Sigmoid colon (tissue), 7 donors: ENCODE results near the gene C11orf58. TPM values are rescaled to one million over a fixed set of nuclear protein-coding genes. Genes with fewer than 3 reads are reported as not detected.

ENCODE experiments used
- DNase-seq: peaks from one replicate; pipeline ENCODE4 v3.0.0-alpha.2; 2019
- H3K27ac ChIP-seq, 4 donors: fragments of 200-600 bp; sonication (generic); one replicate each; pipeline ENCODE4 v1.5.1; 2016 to 2019; ENCODE audit warnings: mild to moderate bottlenecking in 1 of 4
- H3K27me3 ChIP-seq, 3 donors: fragments of 200-600 bp; sonication (generic); one replicate each; pipeline ENCODE4 v1.5.1; 2019; ENCODE audit warnings: mild to moderate bottlenecking in 1 of 3
- H3K36me3 ChIP-seq, 4 donors: fragments of 200-600 bp; sonication (generic); one replicate each; pipeline ENCODE4 v1.5.1; 2016 to 2019
- H3K4me1 ChIP-seq, 4 donors: fragments of 200-600 bp; sonication (generic); one replicate each; pipeline ENCODE4 v1.5.1; 2017 to 2019
- H3K4me3 ChIP-seq, 4 donors: fragments of 200-600 bp; sonication (generic); one replicate each; pipeline ENCODE4 v1.5.1; 2017 to 2019; ENCODE audit warnings: mild to moderate bottlenecking in 2 of 4, moderate library complexity in 1 of 4
- H3K9me3 ChIP-seq, 4 donors: fragments of 200-600 bp in 3 of 4; sonication (generic) in 3 of 4; one replicate each; pipeline versions ENCODE4 v1.5.1 to v1.6.1; 2013 to 2019
- EP300 ChIP-seq, 4 donors: sonication (generic); formaldehyde crosslinking; IDR thresholded peaks; one replicate each; pipeline ENCODE4 v1.6.1; 2017; ENCODE audit warnings: antibody characterized with exemption in 4 of 4
- POLR2A ChIP-seq, 2 donors: fragments of 450-650 bp; IDR thresholded peaks; one replicate each; pipeline ENCODE4 v1.6.1; 2016; ENCODE audit warnings: antibody characterized with exemption in 2 of 2, mild to moderate bottlenecking in 2 of 2, moderate library complexity in 2 of 2
- POLR2AphosphoS5 ChIP-seq, 4 donors: sonication (generic); formaldehyde crosslinking; IDR thresholded peaks; one replicate each; pipeline ENCODE4 v1.6.1; 2017; ENCODE audit warnings: antibody characterized with exemption in 4 of 4
- whole genome bisulfite sequencing, 2 donors: extraction: QIAGEN DNeasy Blood & Tissue Kit; methylation state at CpG; one replicate each; pipeline ENCODE4 v1.1.7; 2013; 5-methylcytosine and 5-hydroxymethylcytosine counted together
- intact Hi-C: fragments of 100-400 bp; cut with DNase I; formaldehyde crosslinking; loops from one replicate; pipeline ENCODE4 v1.15.1; 2023
- polyA plus RNA-seq, 3 donors: library from polyadenylated mRNA; stranded (reverse); fragments of 200-250 nt; gene quantifications; one replicate each; pipeline ENCODE4 v1.2.3, GENCODE V29; 2013
- total RNA-seq, 4 donors: library from RNA; depleted of rRNA; stranded (reverse); fragments of >200 nt; gene quantifications; one replicate each; pipeline ENCODE4 v1.1.0, GENCODE V29; 2016
- TF ChIP-seq, protein P1 (sequence below), 4 experiments: fragments of 450-650 bp in 3 of 4; fragments of 200-600 bp in 1 of 4; IDR thresholded peaks; one replicate each; pipeline ENCODE4 v1.5.1; 2016 to 2019; ENCODE audit warnings: antibody characterized with exemption in 4 of 4, mild to moderate bottlenecking in 3 of 4, moderate library complexity in 2 of 4
- donor health status: healthy with polysubstance abuse.
- donor health status: Bipolar disorder and iron deficiency.
- donor health status: healthy.

C11orf58 gene
- total and polyA plus RNA-seq, 7 donors = 89.8 to 222 (median 136) TPM

- TF ChIP-seq POLR2A (IDR thresholded peaks at IDR 0.05) = no peak
- intact Hi-C loops = no loop called here
- DNase-seq = no peak
- Histone ChIP-seq H3K9me3 (no peaks in the 10 kb centered on the region), H3K27ac (no peak overlapping the region), H3K27me3 (no peaks in the 10 kb centered on the region), H3K36me3 (no peaks in the 10 kb centered on the region), H3K4me1 (no peaks in the 10 kb centered on the region), H3K4me3 (no peak overlapping the region)
- 91 to 93% methylated on average over 16 of the region's 16 CpGs for WGBS, 2 donors
These were observed 37.3 kb downstream of the C11orf58 start for GRCh38 chr11:16775614-16776283.

DNA sequence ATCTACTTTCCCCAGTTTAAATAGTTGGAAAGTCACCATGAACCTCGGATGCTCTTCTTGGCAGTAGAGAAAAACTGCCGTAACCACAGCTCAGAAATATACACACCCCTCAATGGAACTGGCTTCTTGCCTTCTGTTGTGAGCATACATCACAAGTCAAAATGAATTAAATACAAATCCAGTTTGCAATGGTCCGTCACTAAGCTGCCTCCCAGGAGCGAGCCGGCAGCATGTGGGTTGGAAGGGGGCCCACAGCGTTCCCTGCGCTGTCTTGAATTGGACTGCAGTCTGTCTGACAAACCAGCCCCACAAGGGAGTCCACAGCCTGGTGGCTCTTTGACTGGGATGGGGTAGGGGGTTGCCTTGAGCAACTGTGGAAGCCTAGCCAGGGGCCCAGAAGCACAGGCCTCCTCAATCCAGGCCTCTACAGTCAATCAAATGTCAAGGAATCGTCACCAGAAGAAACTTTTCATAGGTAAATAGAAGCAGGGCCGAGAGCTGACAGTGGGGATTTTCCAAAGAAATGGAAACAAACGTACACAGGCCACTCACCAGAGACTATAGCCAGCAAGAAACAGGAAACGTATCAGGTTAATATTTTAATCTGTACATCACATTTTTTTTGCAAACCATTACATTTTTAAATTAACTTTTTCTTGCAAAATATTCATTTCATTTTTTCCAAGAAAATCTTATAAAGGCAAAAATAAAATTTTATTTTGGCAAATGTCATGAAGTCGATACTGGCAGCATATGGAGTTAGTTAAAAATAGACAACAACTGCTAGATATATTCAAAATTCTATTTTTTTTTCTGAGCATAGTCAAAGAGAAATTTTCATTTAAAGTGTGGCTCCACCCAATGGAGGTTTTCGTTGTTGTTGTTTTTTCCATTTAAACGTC lies 38.5 kb downstream of the C11orf58 start:
- H3K27ac ChIP-seq = no peak overlapping the region

DNA sequence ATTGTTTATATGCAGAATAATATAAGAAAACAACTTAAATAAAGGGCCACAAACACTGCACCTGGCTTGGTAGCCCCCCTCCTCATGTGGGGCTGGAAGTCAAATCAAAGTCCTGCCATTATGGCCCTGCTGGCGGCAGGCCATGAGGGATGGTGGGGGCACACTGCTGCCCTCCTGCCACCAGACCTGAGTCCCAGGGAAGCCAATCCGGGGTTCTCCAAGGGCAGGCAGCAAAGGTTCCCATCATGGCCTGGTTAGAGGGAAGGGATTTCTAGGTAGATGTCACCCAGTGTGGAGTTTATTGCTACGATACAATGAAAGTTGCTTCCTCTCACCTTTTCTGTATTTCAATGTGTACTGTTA lies 39.1 kb downstream of the C11orf58 start:
- intact Hi-C loops = no loop called here
- Histone ChIP-seq H3K27me3 (no peaks in the 10 kb centered on the region), H3K4me1 (no peaks in the 10 kb centered on the region), H3K27ac (no peak overlapping the region), H3K36me3 (no peaks in the 10 kb centered on the region), H3K4me3 (no peak overlapping the region), H3K9me3 (no peaks in the 10 kb centered on the region)
- no peak for DNase-seq
- no peak for TF ChIP-seq POLR2AphosphoS5 (IDR thresholded peaks at IDR 0.05)
- no peak for TF ChIP-seq POLR2A (IDR thresholded peaks at IDR 0.05)
- TF ChIP-seq, protein P1, sequence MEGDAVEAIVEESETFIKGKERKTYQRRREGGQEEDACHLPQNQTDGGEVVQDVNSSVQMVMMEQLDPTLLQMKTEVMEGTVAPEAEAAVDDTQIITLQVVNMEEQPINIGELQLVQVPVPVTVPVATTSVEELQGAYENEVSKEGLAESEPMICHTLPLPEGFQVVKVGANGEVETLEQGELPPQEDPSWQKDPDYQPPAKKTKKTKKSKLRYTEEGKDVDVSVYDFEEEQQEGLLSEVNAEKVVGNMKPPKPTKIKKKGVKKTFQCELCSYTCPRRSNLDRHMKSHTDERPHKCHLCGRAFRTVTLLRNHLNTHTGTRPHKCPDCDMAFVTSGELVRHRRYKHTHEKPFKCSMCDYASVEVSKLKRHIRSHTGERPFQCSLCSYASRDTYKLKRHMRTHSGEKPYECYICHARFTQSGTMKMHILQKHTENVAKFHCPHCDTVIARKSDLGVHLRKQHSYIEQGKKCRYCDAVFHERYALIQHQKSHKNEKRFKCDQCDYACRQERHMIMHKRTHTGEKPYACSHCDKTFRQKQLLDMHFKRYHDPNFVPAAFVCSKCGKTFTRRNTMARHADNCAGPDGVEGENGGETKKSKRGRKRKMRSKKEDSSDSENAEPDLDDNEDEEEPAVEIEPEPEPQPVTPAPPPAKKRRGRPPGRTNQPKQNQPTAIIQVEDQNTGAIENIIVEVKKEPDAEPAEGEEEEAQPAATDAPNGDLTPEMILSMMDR (IDR thresholded peaks at IDR 0.05) = no peak
- TF ChIP-seq EP300 (IDR thresholded peaks at IDR 0.05) = no peak
- 94 to 97% methylated on average over 3 of the region's 3 CpGs for whole genome bisulfite sequencing, 2 donors

More for the DNA sequence above, 38.5 kb downstream of the C11orf58 start:
- Histone ChIP-seq H3K36me3 (no peaks in the 10 kb centered on the region), H3K9me3 (no peaks in the 10 kb centered on the region), H3K4me3 (no peak overlapping the region), H3K4me1 (no peaks in the 10 kb centered on the region), H3K27me3 (no peaks in the 10 kb centered on the region)
- no peak for TF ChIP-seq EP300 (IDR thresholded peaks at IDR 0.05)
- no peak for TF ChIP-seq POLR2AphosphoS5 (IDR thresholded peaks at IDR 0.05)
- TF ChIP-seq, protein P1 (IDR thresholded peaks at IDR 0.05) = no peak
- no peak for TF ChIP-seq POLR2A (IDR thresholded peaks at IDR 0.05)
- WGBS, 2 donors = 77 to 86% methylated on average over 14 of the region's 14 CpGs
- intact Hi-C loops = no loop called here
- no peak for DNase-seq

- intact Hi-C loops = no loop called here
- Histone ChIP-seq H3K4me3 (no peak overlapping the region), H3K4me1 (no peaks in the 10 kb centered on the region), H3K27ac (no peak overlapping the region), H3K36me3 (no peaks in the 10 kb centered on the region), H3K27me3 (no peaks in the 10 kb centered on the region), H3K9me3 (no peaks in the 10 kb centered on the region)
- TF ChIP-seq POLR2AphosphoS5 (IDR thresholded peaks at IDR 0.05) = no peak
- TF ChIP-seq EP300 (IDR thresholded peaks at IDR 0.05) = no peak
- TF ChIP-seq POLR2A (IDR thresholded peaks at IDR 0.05) = no peak
- TF ChIP-seq, protein P1 (IDR thresholded peaks at IDR 0.05) = no peak
- DNase-seq = no peak
- 77 to 84% methylated on average over 6 of the region's 6 CpGs for WGBS, 2 donors
These were observed 39.8 kb downstream of the C11orf58 start for GRCh38 chr11:16778286-16778685.

DNA sequence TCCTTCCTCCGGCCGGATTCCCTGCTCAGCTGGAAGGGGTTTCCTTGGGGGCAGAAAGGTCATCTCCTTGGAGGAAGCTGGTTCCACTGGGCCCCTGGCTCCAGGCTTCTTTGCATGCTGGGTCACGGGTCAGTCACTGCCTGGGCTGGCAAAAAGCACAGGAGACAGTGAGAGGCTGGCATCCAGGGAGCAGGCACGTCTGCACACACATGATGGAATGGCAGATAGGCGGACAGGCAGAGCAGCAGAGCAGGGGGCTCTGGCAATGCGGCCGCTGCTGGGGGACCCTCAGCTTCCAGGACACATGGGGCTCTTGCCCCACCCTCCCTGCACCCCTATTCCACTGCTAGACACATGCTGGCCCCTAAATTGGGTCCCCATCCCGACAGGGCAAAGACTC lies 40.4 kb downstream of the C11orf58 start:
- 88 to 91% methylated on average over 8 of the region's 8 CpGs for WGBS, 2 donors
- Histone ChIP-seq H3K36me3 (no peaks in the 10 kb centered on the region), H3K27ac (no peak overlapping the region), H3K9me3 (no peaks in the 10 kb centered on the region), H3K4me1 (no peaks in the 10 kb centered on the region), H3K27me3 (no peaks in the 10 kb centered on the region), H3K4me3 (no peak overlapping the region)
- TF ChIP-seq, protein P1 (IDR thresholded peaks at IDR 0.05) = no peak
- TF ChIP-seq POLR2A (IDR thresholded peaks at IDR 0.05) (no peak), POLR2AphosphoS5 (IDR thresholded peaks at IDR 0.05) (no peak), EP300 (IDR thresholded peaks at IDR 0.05) (no peak)
- intact Hi-C loops = no loop called here
- DNase-seq = no peak
